GM21526 (cell line): ENCODE results near the gene ENO2.
A peak's percentile ranks its signal among the peaks of the same experiment; 100 is the strongest.

Experiments used
- ATAC-seq: cut with Tn5 transposase; IDR thresholded peaks from one replicate; pipeline ENCODE4 v1.9.1; 2021; ENCODE audit warnings: moderate library complexity; ENCODE audit not compliant: unreplicated experiment, low FRiP score

Gene ENO2

GRCh38 chr12:6958609-6959057, 44.3 kb downstream of the ENO2 start:
- no peak for ATAC-seq

GRCh38 chr12:6959058-6959804, 44.9 kb downstream of the ENO2 start:
- ATAC-seq = peak; percentile 41

GRCh38 chr12:6959805-6960592, 45.6 kb downstream of the ENO2 start:
- ATAC-seq = no peak

GRCh38 chr12:6960593-6961277, 46.4 kb downstream of the ENO2 start:
- no peak for ATAC-seq

- no peak for ATAC-seq
Observed at GRCh38 chr12:6961278-6961694, 46.9 kb downstream of the ENO2 start.

GRCh38 chr12:6961695-6962284, 47.4 kb downstream of the ENO2 start:
- no peak for ATAC-seq

GRCh38 chr12:6962285-6963015, 48.1 kb downstream of the ENO2 start:
- no peak for ATAC-seq

GRCh38 chr12:6963016-6963731, 48.8 kb downstream of the ENO2 start:
- ATAC-seq = no peak

GRCh38 chr12:6963791-6964413, 49.5 kb downstream of the ENO2 start:
- ATAC-seq = no peak

- no peak for ATAC-seq
Observed at GRCh38 chr12:6964605-6965025, 50.2 kb downstream of the ENO2 start.

- ATAC-seq = peak; percentile 31
Observed at GRCh38 chr12:6965026-6965661, 50.8 kb downstream of the ENO2 start.

- no peak for ATAC-seq
Observed at GRCh38 chr12:6965714-6966113, 51.3 kb downstream of the ENO2 start.

- ATAC-seq = no peak
Observed at GRCh38 chr12:6966351-6966750, 52.0 kb downstream of the ENO2 start.

- ATAC-seq = no peak
Observed at GRCh38 chr12:6967651-6968100, 53.3 kb downstream of the ENO2 start.

GRCh38 chr12:6968426-6968825, 54.0 kb downstream of the ENO2 start:
- ATAC-seq = no peak

- ATAC-seq = peak; percentile 26
Observed at GRCh38 chr12:6970096-6970527, 55.7 kb downstream of the ENO2 start.
